T47D (cell line): ENCODE data around the gene NMD3.

Experiments used
- DNase-seq, 2 experiments: peaks; one replicate each; pipeline versions ENCODE4 v3.0.0 to v3.0.0-alpha.2; 2011 to 2012; ENCODE audit warnings: low read depth in 1 of 2, low spot score in 1 of 2
- JUND ChIP-seq: IDR thresholded peaks from 2 replicates; pipeline ENCODE4 v1.6.1; 2012; ENCODE audit warnings: low read depth
- in situ Hi-C: cut with HindIII; loops from 2 replicates; pipeline ENCODE4 v1.10.0; 2016; ENCODE audit warnings: low sequenced_read_pairs, low pct_unique_long_range_greater_than_20kb

Gene NMD3

GRCh38 chr3:161212906-161213305 is 8.2 kb upstream of the NMD3 start:
- no peak for DNase-seq
- no peak for TF ChIP-seq JUND
- in situ Hi-C loops: no loop called here

GRCh38 chr3:161213644-161214043 is 7.5 kb upstream of the NMD3 start:
- in situ Hi-C loops: no loop called here
- DNase-seq: no peak
- TF ChIP-seq JUND: no peak

- in situ Hi-C loops: no loop called here
- TF ChIP-seq JUND: no peak
- no peak for DNase-seq
Observed at GRCh38 chr3:161215185-161215584, 5.9 kb upstream of the NMD3 start.

- DNase-seq: no peak
- in situ Hi-C loops: no loop called here
- no peak for TF ChIP-seq JUND
Observed at GRCh38 chr3:161217496-161217895, 3.6 kb upstream of the NMD3 start.

- no peak for TF ChIP-seq JUND
- in situ Hi-C loops: no loop called here
- no peak for DNase-seq
Observed at GRCh38 chr3:161219495-161219894, 1.6 kb upstream of the NMD3 start.

- DNase-seq: no peak
- in situ Hi-C loops: no loop called here
- no peak for TF ChIP-seq JUND
Observed at GRCh38 chr3:161221806-161222600, 892 bp downstream of the NMD3 start.

- peak in 1 of 2 experiments; percentile 16 for DNase-seq
- in situ Hi-C loops: no loop called here
- TF ChIP-seq JUND: no peak
Observed at GRCh38 chr3:161222662-161223061, 1.6 kb downstream of the NMD3 start.

- no peak for DNase-seq
- in situ Hi-C loops: no loop called here
- TF ChIP-seq JUND: no peak
Observed at GRCh38 chr3:161224786-161225185, 3.7 kb downstream of the NMD3 start.

- DNase-seq: no peak
- TF ChIP-seq JUND: no peak
- in situ Hi-C loops: no loop called here
Observed at GRCh38 chr3:161230621-161231171, 9.6 kb downstream of the NMD3 start.

- DNase-seq: no peak
- TF ChIP-seq JUND: no peak
- in situ Hi-C loops: no loop called here
Observed at GRCh38 chr3:161231861-161232260, 10.8 kb downstream of the NMD3 start.

GRCh38 chr3:161233557-161233956 is 12.4 kb downstream of the NMD3 start:
- in situ Hi-C loops: no loop called here
- TF ChIP-seq JUND: no peak
- DNase-seq: no peak

GRCh38 chr3:161236240-161236639 is 15.1 kb downstream of the NMD3 start:
- DNase-seq: no peak
- TF ChIP-seq JUND: no peak
- in situ Hi-C loops: no loop called here

GRCh38 chr3:161239700-161240099 is 18.6 kb downstream of the NMD3 start:
- peak in 1 of 2 experiments; percentile 25 for DNase-seq
- in situ Hi-C loops: no loop called here
- no peak for TF ChIP-seq JUND

- no peak for DNase-seq
- in situ Hi-C loops: no loop called here
- no peak for TF ChIP-seq JUND
Observed at GRCh38 chr3:161244538-161244937, 23.4 kb downstream of the NMD3 start.
